Measurements from ENCODE around the gene CEP250.
"Not testable (repeated sequence)": the region's sequence is repeated elsewhere in the genome, so short reads cannot be mapped to it uniquely, and the experiment has no call there.

CEP250 gene

GRCh38 chr20:35451295-35451694, 4.1 kb upstream of the CEP250 start:
- H3K36me3 ChIP-seq (ENCODE audit: control insufficient read depth, insufficient read depth, low read length): no peaks in the 10 kb centered on the region
- H3K27ac ChIP-seq (ENCODE audit: insufficient read depth, low read depth, low read length, poor library complexity, severe bottlenecking): no peak overlapping the region
- H3K9me3 ChIP-seq (ENCODE audit: control insufficient read depth, low read length): no peaks in the 10 kb centered on the region
- WGBS, 2 experiments: 92 to 96% methylated on average over 6 of the region's 6 CpGs
- H3K4me1 ChIP-seq (ENCODE audit: control insufficient read depth, insufficient read depth, low read length): no peaks in the 10 kb centered on the region
- no peak overlapping the region for H3K4me3 ChIP-seq (ENCODE audit: insufficient read depth, low read depth, low read length)
- H3K27me3 ChIP-seq (ENCODE audit: control insufficient read depth, insufficient read depth, low read length, poor library complexity, severe bottlenecking): no peaks in the 10 kb centered on the region

- Histone ChIP-seq H3K36me3 (ENCODE audit: control insufficient read depth, insufficient read depth, low read length) (no peaks in the 10 kb centered on the region), H3K9me3 (ENCODE audit: control insufficient read depth, low read length) (no peaks in the 10 kb centered on the region), H3K4me1 (ENCODE audit: control insufficient read depth, insufficient read depth, low read length) (peaks cover 10% of the 10 kb centered on the region), H3K4me3 (ENCODE audit: insufficient read depth, low read depth, low read length) (peak overlapping the region; percentile 76), H3K27ac (ENCODE audit: insufficient read depth, low read depth, low read length, poor library complexity, severe bottlenecking) (no peak overlapping the region), H3K27me3 (ENCODE audit: control insufficient read depth, insufficient read depth, low read length, poor library complexity, severe bottlenecking) (no peaks in the 10 kb centered on the region)
- 92 to 94% methylated on average over 7 of the region's 7 CpGs for WGBS, 2 experiments
These were observed 1.8 kb upstream of the CEP250 start for GRCh38 chr20:35453647-35454046.

GRCh38 chr20:35456700-35457099, 1.3 kb downstream of the CEP250 start:
- H3K36me3 ChIP-seq (ENCODE audit: control insufficient read depth, insufficient read depth, low read length); H3K27me3 ChIP-seq (ENCODE audit: control insufficient read depth, insufficient read depth, low read length, poor library complexity, severe bottlenecking): not testable (repeated sequence)
- 90 to 94% methylated on average over 7 of the region's 7 CpGs for WGBS, 2 experiments

GRCh38 chr20:35457539-35457938, 2.1 kb downstream of the CEP250 start:
- H3K4me1 ChIP-seq (ENCODE audit: control insufficient read depth, insufficient read depth, low read length): peaks cover 10% of the 10 kb centered on the region
- H3K27me3 ChIP-seq (ENCODE audit: control insufficient read depth, insufficient read depth, low read length, poor library complexity, severe bottlenecking): not testable (repeated sequence)
- 80 to 83% methylated on average over 2 of the region's 2 CpGs for WGBS, 2 experiments

More at GRCh38 chr20:35456700-35457099, 1.3 kb downstream of the CEP250 start:
- peak overlapping the region; percentile 76 for H3K4me3 ChIP-seq (ENCODE audit: insufficient read depth, low read depth, low read length)
- H3K4me1 ChIP-seq (ENCODE audit: control insufficient read depth, insufficient read depth, low read length): peaks cover 10% of the 10 kb centered on the region
- H3K27ac ChIP-seq (ENCODE audit: insufficient read depth, low read depth, low read length, poor library complexity, severe bottlenecking); H3K9me3 ChIP-seq (ENCODE audit: control insufficient read depth, low read length): not testable (repeated sequence)

GRCh38 chr20:35458388-35458787, 3.0 kb downstream of the CEP250 start:
- no peak overlapping the region for H3K27ac ChIP-seq (ENCODE audit: insufficient read depth, low read depth, low read length, poor library complexity, severe bottlenecking)
- no peaks in the 10 kb centered on the region for H3K9me3 ChIP-seq (ENCODE audit: control insufficient read depth, low read length)
- H3K36me3 ChIP-seq (ENCODE audit: control insufficient read depth, insufficient read depth, low read length): peaks cover 10% of the 10 kb centered on the region
- H3K4me3 ChIP-seq (ENCODE audit: insufficient read depth, low read depth, low read length): no peak overlapping the region
- H3K27me3 ChIP-seq (ENCODE audit: control insufficient read depth, insufficient read depth, low read length, poor library complexity, severe bottlenecking): no peaks in the 10 kb centered on the region
- peaks cover 10% of the 10 kb centered on the region for H3K4me1 ChIP-seq (ENCODE audit: control insufficient read depth, insufficient read depth, low read length)

More at GRCh38 chr20:35457539-35457938, 2.1 kb downstream of the CEP250 start:
- not testable (repeated sequence) for H3K4me3 ChIP-seq (ENCODE audit: insufficient read depth, low read depth, low read length); H3K36me3 ChIP-seq (ENCODE audit: control insufficient read depth, insufficient read depth, low read length); H3K27ac ChIP-seq (ENCODE audit: insufficient read depth, low read depth, low read length, poor library complexity, severe bottlenecking); H3K9me3 ChIP-seq (ENCODE audit: control insufficient read depth, low read length)

GRCh38 chr20:35461620-35462019, 6.2 kb downstream of the CEP250 start:
- WGBS, 2 experiments: 95 to 96% methylated on average over 3 of the region's 3 CpGs
- H3K36me3 ChIP-seq (ENCODE audit: control insufficient read depth, insufficient read depth, low read length): peaks cover 16% of the 10 kb centered on the region
- H3K4me3 ChIP-seq (ENCODE audit: insufficient read depth, low read depth, low read length): no peak overlapping the region
- no peak overlapping the region for H3K27ac ChIP-seq (ENCODE audit: insufficient read depth, low read depth, low read length, poor library complexity, severe bottlenecking)
- H3K4me1 ChIP-seq (ENCODE audit: control insufficient read depth, insufficient read depth, low read length): peaks cover 10% of the 10 kb centered on the region
- no peaks in the 10 kb centered on the region for H3K9me3 ChIP-seq (ENCODE audit: control insufficient read depth, low read length)
- no peaks in the 10 kb centered on the region for H3K27me3 ChIP-seq (ENCODE audit: control insufficient read depth, insufficient read depth, low read length, poor library complexity, severe bottlenecking)

- Histone ChIP-seq H3K27ac (ENCODE audit: insufficient read depth, low read depth, low read length, poor library complexity, severe bottlenecking) (no peak overlapping the region), H3K27me3 (ENCODE audit: control insufficient read depth, insufficient read depth, low read length, poor library complexity, severe bottlenecking) (no peaks in the 10 kb centered on the region), H3K4me1 (ENCODE audit: control insufficient read depth, insufficient read depth, low read length) (peaks cover 13% of the 10 kb centered on the region), H3K4me3 (ENCODE audit: insufficient read depth, low read depth, low read length) (no peak overlapping the region), H3K9me3 (ENCODE audit: control insufficient read depth, low read length) (no peaks in the 10 kb centered on the region), H3K36me3 (ENCODE audit: control insufficient read depth, insufficient read depth, low read length) (peaks cover 16% of the 10 kb centered on the region)
- 90 to 94% methylated on average over 2 of the region's 2 CpGs for WGBS, 2 experiments
These were observed 7.0 kb downstream of the CEP250 start for GRCh38 chr20:35462351-35462750.

- Histone ChIP-seq H3K4me3 (ENCODE audit: insufficient read depth, low read depth, low read length) (no peak overlapping the region), H3K27me3 (ENCODE audit: control insufficient read depth, insufficient read depth, low read length, poor library complexity, severe bottlenecking) (no peaks in the 10 kb centered on the region), H3K36me3 (ENCODE audit: control insufficient read depth, insufficient read depth, low read length) (peaks cover 16% of the 10 kb centered on the region), H3K9me3 (ENCODE audit: control insufficient read depth, low read length) (no peaks in the 10 kb centered on the region), H3K27ac (ENCODE audit: insufficient read depth, low read depth, low read length, poor library complexity, severe bottlenecking) (no peak overlapping the region), H3K4me1 (ENCODE audit: control insufficient read depth, insufficient read depth, low read length) (peaks cover 13% of the 10 kb centered on the region)
- 62 to 67% methylated on average over 4 of the region's 4 CpGs for WGBS, 2 experiments
These were observed 8.3 kb downstream of the CEP250 start for GRCh38 chr20:35463455-35464300.

GRCh38 chr20:35465976-35466375, 10.6 kb downstream of the CEP250 start:
- Histone ChIP-seq H3K27ac (ENCODE audit: insufficient read depth, low read depth, low read length, poor library complexity, severe bottlenecking) (no peak overlapping the region), H3K4me1 (ENCODE audit: control insufficient read depth, insufficient read depth, low read length) (peaks cover 13% of the 10 kb centered on the region), H3K27me3 (ENCODE audit: control insufficient read depth, insufficient read depth, low read length, poor library complexity, severe bottlenecking) (no peaks in the 10 kb centered on the region), H3K9me3 (ENCODE audit: control insufficient read depth, low read length) (no peaks in the 10 kb centered on the region), H3K36me3 (ENCODE audit: control insufficient read depth, insufficient read depth, low read length) (peaks cover 23% of the 10 kb centered on the region), H3K4me3 (ENCODE audit: insufficient read depth, low read depth, low read length) (no peak overlapping the region)
- WGBS, 2 experiments: 96 to 97% methylated on average over 6 of the region's 6 CpGs

- Histone ChIP-seq H3K4me3 (ENCODE audit: insufficient read depth, low read depth, low read length) (no peak overlapping the region), H3K4me1 (ENCODE audit: control insufficient read depth, insufficient read depth, low read length) (peaks cover 13% of the 10 kb centered on the region), H3K27me3 (ENCODE audit: control insufficient read depth, insufficient read depth, low read length, poor library complexity, severe bottlenecking) (no peaks in the 10 kb centered on the region), H3K9me3 (ENCODE audit: control insufficient read depth, low read length) (no peaks in the 10 kb centered on the region), H3K36me3 (ENCODE audit: control insufficient read depth, insufficient read depth, low read length) (peaks cover 24% of the 10 kb centered on the region), H3K27ac (ENCODE audit: insufficient read depth, low read depth, low read length, poor library complexity, severe bottlenecking) (no peak overlapping the region)
- 97 to 98% methylated on average over 6 of the region's 6 CpGs for WGBS, 2 experiments
These were observed 11.5 kb downstream of the CEP250 start for GRCh38 chr20:35466856-35467255.
